ENCODE measurements around the gene LRRC30. TPM values are rescaled to one million over a fixed set of nuclear protein-coding genes. Genes with fewer than 3 reads are reported as not detected.
"Not testable (repeated sequence)": the region's sequence is repeated elsewhere in the genome, so short reads cannot be mapped to it uniquely, and the experiment has no call there.

The LRRC30 gene
- polyA plus RNA-seq, 2 donors, result not detected

GRCh38 chr18:7203601-7204000 is 27.3 kb upstream of the LRRC30 start:
- H3K36me3 ChIP-seq (ENCODE audit: control insufficient read depth in 2 of 2, insufficient read depth in 2 of 2, low read length in 1 of 2); H3K9me3 ChIP-seq (ENCODE audit: control insufficient read depth in 2 of 2, insufficient read depth in 1 of 2, low read depth in 1 of 2, low read length in 1 of 2); H3K27ac ChIP-seq (ENCODE audit: low read depth in 2 of 2, low read length in 1 of 2); H3K4me3 ChIP-seq (ENCODE audit: low read depth in 1 of 2, low read length in 2 of 2); H3K27me3 ChIP-seq (ENCODE audit: control insufficient read depth in 1 of 2, insufficient read depth in 2 of 2, low read length in 2 of 2); H3K4me1 ChIP-seq (ENCODE audit: control insufficient read depth in 2 of 2, insufficient read depth in 2 of 2, low read length in 1 of 2): not testable (repeated sequence)
- 85 to 94% methylated on average over 25 to 26 of the region's 29 CpGs for WGBS, 2 donors

- Histone ChIP-seq H3K36me3 (ENCODE audit: control insufficient read depth in 2 of 2, insufficient read depth in 2 of 2, low read length in 1 of 2) (no peaks in the 10 kb centered on the region), H3K4me1 (ENCODE audit: control insufficient read depth in 2 of 2, insufficient read depth in 2 of 2, low read length in 1 of 2) (no peaks in the 10 kb centered on the region), H3K27ac (ENCODE audit: low read depth in 2 of 2, low read length in 1 of 2) (peak overlapping the region in 1 of 2 donors; percentile 13), H3K9me3 (ENCODE audit: control insufficient read depth in 2 of 2, insufficient read depth in 1 of 2, low read depth in 1 of 2, low read length in 1 of 2) (no peaks in the 10 kb centered on the region), H3K4me3 (ENCODE audit: low read depth in 1 of 2, low read length in 2 of 2) (no peak overlapping the region), H3K27me3 (ENCODE audit: control insufficient read depth in 1 of 2, insufficient read depth in 2 of 2, low read length in 2 of 2) (no peaks in the 10 kb centered on the region)
Observed at GRCh38 chr18:7205346-7205745, 25.5 kb upstream of the LRRC30 start.

- H3K27me3 ChIP-seq (ENCODE audit: control insufficient read depth in 1 of 2, insufficient read depth in 2 of 2, low read length in 2 of 2), result no peaks in the 10 kb centered on the region
- H3K4me1 ChIP-seq (ENCODE audit: control insufficient read depth in 2 of 2, insufficient read depth in 2 of 2, low read length in 1 of 2), result no peaks in the 10 kb centered on the region
- no peak overlapping the region for H3K27ac ChIP-seq (ENCODE audit: low read depth in 2 of 2, low read length in 1 of 2)
- no peaks in the 10 kb centered on the region for H3K9me3 ChIP-seq (ENCODE audit: control insufficient read depth in 2 of 2, insufficient read depth in 1 of 2, low read depth in 1 of 2, low read length in 1 of 2)
- no peak overlapping the region for H3K4me3 ChIP-seq (ENCODE audit: low read depth in 1 of 2, low read length in 2 of 2)
- 69% methylated on average over 6 of the region's 6 CpGs for WGBS, 2 donors
- no peaks in the 10 kb centered on the region for H3K36me3 ChIP-seq (ENCODE audit: control insufficient read depth in 2 of 2, insufficient read depth in 2 of 2, low read length in 1 of 2)
Observed at GRCh38 chr18:7206217-7206616, 24.7 kb upstream of the LRRC30 start.

- Histone ChIP-seq H3K4me1 (ENCODE audit: control insufficient read depth in 2 of 2, insufficient read depth in 2 of 2, low read length in 1 of 2) (no peaks in the 10 kb centered on the region), H3K27ac (ENCODE audit: low read depth in 2 of 2, low read length in 1 of 2) (no peak overlapping the region), H3K4me3 (ENCODE audit: low read depth in 1 of 2, low read length in 2 of 2) (no peak overlapping the region), H3K36me3 (ENCODE audit: control insufficient read depth in 2 of 2, insufficient read depth in 2 of 2, low read length in 1 of 2) (no peaks in the 10 kb centered on the region), H3K27me3 (ENCODE audit: control insufficient read depth in 1 of 2, insufficient read depth in 2 of 2, low read length in 2 of 2) (no peaks in the 10 kb centered on the region), H3K9me3 (ENCODE audit: control insufficient read depth in 2 of 2, insufficient read depth in 1 of 2, low read depth in 1 of 2, low read length in 1 of 2) (no peaks in the 10 kb centered on the region)
- WGBS, 2 donors, result 74 to 80% methylated on average over 4 of the region's 4 CpGs
Observed at GRCh38 chr18:7207366-7207915, 23.4 kb upstream of the LRRC30 start.

GRCh38 chr18:7221424-7222155 is 9.3 kb upstream of the LRRC30 start:
- 54 to 55% methylated on average over 5 of the region's 5 CpGs for WGBS, 2 donors
- Histone ChIP-seq H3K9me3 (ENCODE audit: control insufficient read depth in 2 of 2, insufficient read depth in 1 of 2, low read depth in 1 of 2, low read length in 1 of 2) (no peaks in the 10 kb centered on the region), H3K36me3 (ENCODE audit: control insufficient read depth in 2 of 2, insufficient read depth in 2 of 2, low read length in 1 of 2) (no peaks in the 10 kb centered on the region), H3K4me3 (ENCODE audit: low read depth in 1 of 2, low read length in 2 of 2) (no peak overlapping the region), H3K4me1 (ENCODE audit: control insufficient read depth in 2 of 2, insufficient read depth in 2 of 2, low read length in 1 of 2) (no peaks in the 10 kb centered on the region), H3K27me3 (ENCODE audit: control insufficient read depth in 1 of 2, insufficient read depth in 2 of 2, low read length in 2 of 2) (no peaks in the 10 kb centered on the region), H3K27ac (ENCODE audit: low read depth in 2 of 2, low read length in 1 of 2) (no peak overlapping the region)

- 55 to 72% methylated on average over 3 of the region's 3 CpGs for WGBS, 2 donors
Observed at GRCh38 chr18:7224198-7224597, 6.7 kb upstream of the LRRC30 start.

GRCh38 chr18:7232218-7232617 is 1.3 kb downstream of the LRRC30 start:
- Histone ChIP-seq H3K27me3 (ENCODE audit: control insufficient read depth in 1 of 2, insufficient read depth in 2 of 2, low read length in 2 of 2) (no peaks in the 10 kb centered on the region), H3K36me3 (ENCODE audit: control insufficient read depth in 2 of 2, insufficient read depth in 2 of 2, low read length in 1 of 2) (no peaks in the 10 kb centered on the region), H3K4me1 (ENCODE audit: control insufficient read depth in 2 of 2, insufficient read depth in 2 of 2, low read length in 1 of 2) (no peaks in the 10 kb centered on the region), H3K27ac (ENCODE audit: low read depth in 2 of 2, low read length in 1 of 2) (no peak overlapping the region), H3K4me3 (ENCODE audit: low read depth in 1 of 2, low read length in 2 of 2) (no peak overlapping the region), H3K9me3 (ENCODE audit: control insufficient read depth in 2 of 2, insufficient read depth in 1 of 2, low read depth in 1 of 2, low read length in 1 of 2) (no peaks in the 10 kb centered on the region)
- 83 to 89% methylated on average over 3 of the region's 3 CpGs for WGBS, 2 donors

More at GRCh38 chr18:7224198-7224597, 6.7 kb upstream of the LRRC30 start:
- H3K36me3 ChIP-seq (ENCODE audit: control insufficient read depth in 2 of 2, insufficient read depth in 2 of 2, low read length in 1 of 2), result no peaks in the 10 kb centered on the region
- H3K9me3 ChIP-seq (ENCODE audit: control insufficient read depth in 2 of 2, insufficient read depth in 1 of 2, low read depth in 1 of 2, low read length in 1 of 2), result no peaks in the 10 kb centered on the region
- H3K4me3 ChIP-seq (ENCODE audit: low read depth in 1 of 2, low read length in 2 of 2), result no peak overlapping the region
- H3K4me1 ChIP-seq (ENCODE audit: control insufficient read depth in 2 of 2, insufficient read depth in 2 of 2, low read length in 1 of 2), result no peaks in the 10 kb centered on the region
- H3K27ac ChIP-seq (ENCODE audit: low read depth in 2 of 2, low read length in 1 of 2), result no peak overlapping the region
- no peaks in the 10 kb centered on the region for H3K27me3 ChIP-seq (ENCODE audit: control insufficient read depth in 1 of 2, insufficient read depth in 2 of 2, low read length in 2 of 2)

- 54 to 61% methylated on average over 8 of the region's 8 CpGs for WGBS, 2 donors
- H3K4me1 ChIP-seq (ENCODE audit: control insufficient read depth in 2 of 2, insufficient read depth in 2 of 2, low read length in 1 of 2), result no peaks in the 10 kb centered on the region
- H3K27me3 ChIP-seq (ENCODE audit: control insufficient read depth in 1 of 2, insufficient read depth in 2 of 2, low read length in 2 of 2), result no peaks in the 10 kb centered on the region
- H3K36me3 ChIP-seq (ENCODE audit: control insufficient read depth in 2 of 2, insufficient read depth in 2 of 2, low read length in 1 of 2), result no peaks in the 10 kb centered on the region
- no peaks in the 10 kb centered on the region for H3K9me3 ChIP-seq (ENCODE audit: control insufficient read depth in 2 of 2, insufficient read depth in 1 of 2, low read depth in 1 of 2, low read length in 1 of 2)
- no peak overlapping the region for H3K4me3 ChIP-seq (ENCODE audit: low read depth in 1 of 2, low read length in 2 of 2)
- no peak overlapping the region for H3K27ac ChIP-seq (ENCODE audit: low read depth in 2 of 2, low read length in 1 of 2)
Observed at GRCh38 chr18:7233134-7233810, 2.4 kb downstream of the LRRC30 start.

GRCh38 chr18:7234091-7234490 is 3.2 kb downstream of the LRRC30 start:
- Histone ChIP-seq H3K4me3 (ENCODE audit: low read depth in 1 of 2, low read length in 2 of 2) (no peak overlapping the region), H3K36me3 (ENCODE audit: control insufficient read depth in 2 of 2, insufficient read depth in 2 of 2, low read length in 1 of 2) (no peaks in the 10 kb centered on the region), H3K4me1 (ENCODE audit: control insufficient read depth in 2 of 2, insufficient read depth in 2 of 2, low read length in 1 of 2) (no peaks in the 10 kb centered on the region), H3K27ac (ENCODE audit: low read depth in 2 of 2, low read length in 1 of 2) (no peak overlapping the region), H3K27me3 (ENCODE audit: control insufficient read depth in 1 of 2, insufficient read depth in 2 of 2, low read length in 2 of 2) (no peaks in the 10 kb centered on the region), H3K9me3 (ENCODE audit: control insufficient read depth in 2 of 2, insufficient read depth in 1 of 2, low read depth in 1 of 2, low read length in 1 of 2) (no peaks in the 10 kb centered on the region)
- WGBS, 2 donors, result 78 to 89% methylated on average over 6 of the region's 6 CpGs

- Histone ChIP-seq H3K27ac (ENCODE audit: low read depth in 2 of 2, low read length in 1 of 2) (no peak overlapping the region), H3K27me3 (ENCODE audit: control insufficient read depth in 1 of 2, insufficient read depth in 2 of 2, low read length in 2 of 2) (no peaks in the 10 kb centered on the region), H3K4me1 (ENCODE audit: control insufficient read depth in 2 of 2, insufficient read depth in 2 of 2, low read length in 1 of 2) (no peaks in the 10 kb centered on the region), H3K36me3 (ENCODE audit: control insufficient read depth in 2 of 2, insufficient read depth in 2 of 2, low read length in 1 of 2) (no peaks in the 10 kb centered on the region), H3K9me3 (ENCODE audit: control insufficient read depth in 2 of 2, insufficient read depth in 1 of 2, low read depth in 1 of 2, low read length in 1 of 2) (no peaks in the 10 kb centered on the region), H3K4me3 (ENCODE audit: low read depth in 1 of 2, low read length in 2 of 2) (no peak overlapping the region)
- 77 to 79% methylated on average over 4 of the region's 4 CpGs for WGBS, 2 donors
Observed at GRCh38 chr18:7234956-7235355, 4.1 kb downstream of the LRRC30 start.
